ENCODE results near the gene CELF5.
"Not testable (repeated sequence)": the region's sequence is repeated elsewhere in the genome, so short reads cannot be mapped to it uniquely, and the experiment has no call there.

CELF5 gene

DNA sequence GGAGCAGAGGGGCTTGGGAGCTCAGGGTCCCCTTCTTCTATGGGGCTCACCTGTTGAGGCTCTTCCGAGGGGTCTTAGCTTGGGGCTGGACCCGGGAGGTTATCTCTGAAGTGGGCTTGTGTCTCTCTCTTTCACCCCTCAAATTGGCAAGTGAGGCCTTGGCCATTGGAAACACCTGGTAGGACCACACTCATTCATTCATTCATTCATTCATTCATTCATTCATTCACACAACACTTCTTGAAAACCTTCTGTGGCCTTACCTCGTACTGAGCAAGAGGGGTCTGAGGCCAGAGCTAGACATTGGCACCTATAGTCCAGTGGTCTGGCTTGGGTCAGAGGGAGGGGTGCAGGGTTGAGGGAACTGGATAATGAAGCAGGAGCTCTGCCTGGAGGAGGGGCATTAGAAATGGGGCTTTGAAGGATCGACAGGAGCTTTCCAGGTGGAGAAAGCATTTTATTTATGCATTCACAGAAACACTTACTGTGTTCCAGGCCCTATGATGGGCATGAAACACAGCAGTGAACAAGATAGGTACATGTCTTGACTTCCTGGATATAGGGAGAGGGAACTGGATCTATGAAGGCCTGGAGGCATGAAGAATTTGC, 5.5 kb downstream of the CELF5 start:
- DNase-seq = no peak
- intact Hi-C loops (cut with DNase I) = no loop called here

DNA sequence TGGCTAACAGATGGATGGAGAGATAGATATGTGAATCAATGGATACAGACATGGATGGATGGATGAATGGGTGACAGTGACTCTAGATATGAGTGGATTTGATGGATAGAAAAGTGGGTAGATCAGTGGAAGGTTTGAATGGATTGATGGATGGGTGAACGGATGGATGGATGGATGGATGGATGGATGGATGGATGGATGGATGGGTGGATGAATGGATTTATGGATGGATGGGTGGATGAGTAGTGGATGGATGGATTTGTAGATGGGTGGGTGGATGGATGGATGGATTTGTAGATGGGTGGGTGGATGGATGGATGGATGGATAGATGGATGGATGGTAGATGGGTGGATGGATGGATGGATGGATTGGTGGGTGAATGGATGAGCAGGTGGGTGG, 6.8 kb downstream of the CELF5 start:
- intact Hi-C loops (cut with DNase I) = no loop called here
- DNase-seq = no peak

DNA sequence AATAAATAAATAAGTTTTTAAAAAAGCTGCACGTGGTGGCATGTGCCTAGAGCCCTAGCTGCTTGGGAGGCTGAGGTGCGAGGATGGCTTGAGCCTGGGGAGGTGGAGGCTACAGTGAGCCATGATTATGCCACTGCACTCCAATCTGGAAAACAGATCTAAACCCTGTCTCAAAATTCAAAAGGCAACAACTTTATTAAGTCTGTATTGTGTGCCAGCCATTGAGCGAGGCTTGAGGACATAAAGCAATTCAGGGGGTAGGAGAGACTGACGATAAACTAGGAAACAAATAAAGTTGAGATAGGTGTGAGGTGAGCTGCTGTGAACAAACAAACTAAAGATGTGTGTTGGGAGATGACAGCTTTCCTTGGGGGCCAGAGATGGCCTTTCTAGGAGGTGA, 8.7 kb downstream of the CELF5 start:
- DNase-seq = no peak
- intact Hi-C loops (cut with DNase I) = no loop called here

DNA sequence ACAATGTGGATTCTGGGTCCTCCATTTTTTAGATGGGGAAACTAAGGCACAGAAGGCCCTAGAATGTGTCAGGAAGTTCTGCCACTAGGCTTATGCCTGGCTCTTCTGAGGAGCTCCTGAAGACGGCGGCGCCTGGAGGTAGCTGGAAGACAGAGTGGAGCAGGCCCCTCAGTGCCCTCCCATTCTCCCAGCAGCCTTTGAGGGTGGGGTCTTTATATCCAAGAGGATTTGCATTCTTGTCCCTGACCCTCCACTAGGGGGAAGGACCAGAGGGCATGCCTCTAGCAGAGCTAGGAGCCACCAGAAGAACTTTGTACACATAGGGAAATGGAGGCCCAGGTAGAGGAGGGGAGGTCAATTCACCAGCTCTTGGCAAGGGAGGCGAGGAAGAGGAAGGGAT, 9.4 kb downstream of the CELF5 start:
- intact Hi-C loops (cut with DNase I) = no loop called here
- no peak for DNase-seq

DNA sequence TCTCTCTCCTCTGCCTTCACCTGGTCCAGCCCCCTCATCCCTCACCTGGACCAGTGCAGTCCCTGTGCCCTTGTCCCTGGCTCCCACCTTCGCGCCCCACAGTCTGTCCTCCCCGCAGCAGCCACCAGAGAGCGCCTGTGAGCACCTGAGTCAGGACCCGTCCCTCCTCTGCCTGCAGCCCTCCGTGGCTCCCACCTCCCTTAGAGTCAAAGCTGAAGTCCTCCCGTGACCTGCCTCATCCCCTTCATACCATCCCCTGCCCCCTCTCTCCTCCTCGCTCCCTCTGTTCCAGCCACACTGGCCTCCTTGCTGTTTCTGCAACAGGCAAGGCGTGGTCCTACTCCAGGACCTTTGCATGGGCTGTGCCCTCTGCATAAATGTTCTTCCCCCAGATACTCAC, 10.3 kb downstream of the CELF5 start:
- intact Hi-C loops (cut with DNase I) = no loop called here
- no peak for DNase-seq

DNA sequence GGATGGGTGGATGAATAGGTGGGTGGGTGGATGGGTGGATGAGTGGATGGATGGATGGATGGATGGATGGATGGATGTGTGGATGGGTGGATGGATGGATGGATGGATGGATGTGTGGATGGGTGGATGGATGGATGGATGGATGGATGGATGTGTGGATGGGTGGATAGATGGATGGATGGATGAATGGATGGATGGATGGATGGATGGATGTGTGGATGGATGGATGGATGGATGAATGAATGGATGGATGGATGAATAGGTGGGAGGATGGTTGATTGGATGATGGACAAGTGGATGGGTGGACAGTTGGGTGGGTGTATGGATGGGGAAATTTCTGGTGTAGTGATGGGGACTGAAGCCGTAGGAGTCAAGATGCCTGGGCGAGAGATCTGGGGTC, 11.1 kb downstream of the CELF5 start:
- intact Hi-C loops (cut with DNase I); DNase-seq: not testable (repeated sequence)

DNA sequence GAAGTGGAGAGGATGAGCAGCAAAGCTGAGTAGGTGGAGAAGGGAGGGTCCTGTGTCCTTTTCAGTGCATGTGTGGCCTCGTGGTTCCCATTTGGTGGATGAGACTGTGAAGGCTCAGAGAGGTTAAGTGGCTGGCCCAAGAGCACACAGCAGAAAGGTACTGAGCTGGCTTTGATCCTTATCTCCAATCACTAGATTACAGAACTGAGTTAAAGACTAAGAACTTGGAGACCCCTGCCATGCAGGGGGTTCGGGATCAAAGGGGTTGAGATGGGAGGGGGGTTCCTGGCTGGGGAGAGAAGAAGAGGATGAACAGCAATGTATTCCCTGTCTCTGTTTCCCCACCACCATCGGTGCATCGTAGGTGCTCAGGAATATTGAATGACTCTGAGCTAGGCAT, 11.8 kb downstream of the CELF5 start:
- no peak for DNase-seq
- intact Hi-C loops (cut with DNase I) = no loop called here

DNA sequence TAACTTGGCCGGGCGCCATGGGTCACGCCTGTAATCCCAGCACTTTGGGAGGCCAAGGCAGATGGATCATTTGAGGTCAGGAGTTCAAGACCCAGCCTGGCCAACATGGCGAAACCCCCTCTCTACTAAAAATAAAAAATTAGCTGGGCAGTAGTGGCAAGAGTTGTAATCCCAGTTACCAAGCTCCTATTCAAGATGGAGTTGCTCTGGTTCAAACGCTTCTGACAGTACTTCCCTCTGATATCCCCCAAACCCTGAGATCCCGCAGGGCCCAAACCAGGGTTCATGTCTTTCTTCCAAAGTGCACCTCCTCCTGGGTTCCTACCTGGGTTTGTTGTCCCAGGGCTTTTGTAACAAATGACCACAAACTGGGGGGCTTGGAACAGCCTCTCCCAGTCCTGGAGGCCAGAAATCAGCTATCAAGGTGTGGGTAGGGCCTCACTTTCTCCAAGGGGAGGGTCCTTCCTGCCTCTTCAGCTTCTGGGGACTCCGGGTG, 13.7 kb downstream of the CELF5 start:
- no peak for DNase-seq
- intact Hi-C loops (cut with DNase I) = no loop called here

DNA sequence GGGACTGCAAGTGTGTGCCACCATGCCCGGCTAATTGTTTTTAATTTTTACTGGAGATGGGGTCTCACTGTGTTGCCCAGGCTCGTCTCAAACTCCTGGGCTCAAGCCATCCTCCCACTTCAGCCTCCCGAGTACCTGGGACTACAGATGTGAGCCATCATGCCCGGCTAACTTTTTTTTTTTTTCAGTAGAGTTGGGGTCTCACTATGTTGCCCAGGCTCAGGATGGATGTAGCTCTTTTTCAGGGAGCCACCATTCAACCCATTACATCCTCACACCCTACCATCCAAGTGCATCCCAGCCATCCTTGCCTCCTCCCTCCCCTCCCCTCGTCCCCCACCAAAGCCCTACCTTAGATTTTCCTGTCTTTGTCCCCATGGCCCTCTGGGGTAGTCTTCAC, 14.9 kb downstream of the CELF5 start:
- no peak for DNase-seq
- intact Hi-C loops (cut with DNase I) = no loop called here

DNA sequence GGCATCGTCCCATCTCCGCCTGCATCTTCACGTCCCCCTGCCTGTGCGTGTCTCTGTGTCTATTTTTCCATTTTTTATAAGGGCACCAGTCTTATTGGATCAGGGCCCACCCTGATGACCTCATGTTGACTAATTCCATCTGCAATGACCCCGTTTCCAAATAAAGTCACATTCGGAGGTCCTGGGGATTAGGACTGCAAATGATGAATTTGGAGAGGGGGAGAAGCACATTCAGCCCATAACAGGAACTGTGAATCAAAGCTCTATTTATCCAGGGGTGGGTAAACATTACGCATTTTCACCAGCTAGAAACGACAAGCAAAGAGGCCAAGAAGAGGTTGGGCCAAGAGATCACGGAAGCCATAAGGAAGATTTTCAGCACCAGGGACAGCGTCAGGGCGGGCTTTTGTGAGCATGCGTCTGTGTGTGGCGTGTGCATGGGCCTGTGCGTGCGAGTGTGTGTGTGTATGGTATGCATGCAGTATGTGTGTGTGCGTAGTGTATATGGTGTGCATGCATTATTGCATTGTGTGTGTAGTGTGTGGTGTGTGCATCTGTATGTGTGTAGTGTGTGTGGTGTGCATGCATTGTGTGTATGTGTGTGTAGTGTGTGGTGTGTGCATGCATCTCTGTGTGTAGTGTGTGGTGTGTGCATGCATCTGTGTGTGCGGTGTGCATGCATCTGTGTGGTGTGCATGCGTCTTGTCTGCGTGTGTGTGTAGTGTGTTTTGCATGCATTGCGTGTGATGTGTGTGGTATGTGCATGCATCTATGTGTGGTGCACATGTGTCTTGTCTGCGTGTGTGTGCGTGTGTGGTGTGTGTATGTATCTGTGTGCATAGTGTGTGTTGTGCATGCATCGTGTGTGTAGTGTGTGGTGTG, 19.6 kb downstream of the CELF5 start:
- no peak for DNase-seq
- intact Hi-C loops (cut with DNase I) = no loop called here

DNA sequence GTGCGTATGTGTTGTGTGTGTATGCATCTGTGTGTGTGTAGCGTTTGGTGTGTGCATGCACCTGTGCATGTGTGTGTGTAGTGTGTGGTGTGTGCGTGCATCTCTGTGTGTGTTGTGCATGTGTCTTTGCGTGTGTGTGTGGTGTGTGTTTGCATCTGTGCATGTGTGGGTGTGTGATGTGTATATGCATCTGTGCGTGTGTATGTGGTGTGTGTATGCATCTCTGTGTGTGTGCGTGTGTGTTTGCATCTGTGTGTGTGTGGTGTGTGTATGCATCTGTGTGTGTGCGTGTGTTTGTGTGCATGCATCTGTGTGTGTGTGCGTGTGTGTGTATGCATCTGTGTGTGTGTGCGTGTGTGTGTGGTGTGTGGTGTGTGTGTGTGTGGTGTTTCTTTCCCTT, 20.6 kb downstream of the CELF5 start:
- intact Hi-C loops (cut with DNase I) = no loop called here
- DNase-seq = no peak

DNA sequence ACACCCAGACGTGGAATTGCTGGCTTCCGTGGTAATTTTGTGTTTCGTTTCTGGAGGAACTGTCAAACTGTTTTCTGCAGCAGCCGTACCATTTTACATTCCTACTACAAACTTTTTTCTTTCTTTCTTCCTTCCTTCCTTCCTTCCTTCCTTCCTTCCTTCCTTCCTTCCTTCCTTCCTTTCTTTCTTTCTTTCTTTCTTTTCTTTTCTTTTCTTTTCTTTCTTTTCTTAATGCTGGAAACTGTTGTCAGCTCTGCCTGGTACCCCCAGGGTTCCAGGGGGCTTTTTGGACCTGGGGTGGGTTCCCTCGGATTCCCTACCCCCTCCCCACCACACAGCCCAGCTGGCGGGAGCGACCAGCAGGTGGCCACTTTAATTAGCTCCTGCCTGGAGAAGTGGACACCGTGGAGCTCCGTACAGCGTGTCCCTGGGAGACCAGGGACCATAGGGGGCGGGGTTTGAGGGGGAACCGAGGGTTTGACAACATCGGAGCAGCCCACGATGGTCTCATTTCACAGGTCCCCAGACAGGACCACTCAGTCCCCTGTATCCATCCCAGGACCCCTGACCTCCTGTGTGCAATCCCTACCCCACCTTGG, 24.4 kb downstream of the CELF5 start:
- no peak for DNase-seq
- intact Hi-C loops (cut with DNase I) = no loop called here

DNA sequence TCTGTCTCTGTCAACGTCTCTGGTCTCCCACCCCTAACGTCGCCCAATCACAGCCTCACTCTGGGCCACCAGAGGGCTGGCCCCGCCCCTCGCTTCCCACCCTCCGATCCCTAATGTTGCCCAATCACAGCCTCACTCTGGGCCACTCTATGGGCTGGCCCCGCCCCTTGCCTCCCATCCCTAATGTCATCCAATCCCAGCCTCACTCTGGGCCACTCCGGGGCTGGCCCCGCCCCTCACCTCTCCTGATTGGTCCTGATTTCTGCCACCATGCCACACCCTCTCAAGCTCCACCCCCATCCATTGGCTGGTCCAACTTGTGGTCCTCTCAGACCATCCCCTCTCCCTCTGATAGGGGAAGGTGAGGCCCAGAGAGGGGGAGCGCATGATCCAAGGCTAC, 24.9 kb downstream of the CELF5 start:
- intact Hi-C loops (cut with DNase I) = no loop called here
- no peak for DNase-seq

DNA sequence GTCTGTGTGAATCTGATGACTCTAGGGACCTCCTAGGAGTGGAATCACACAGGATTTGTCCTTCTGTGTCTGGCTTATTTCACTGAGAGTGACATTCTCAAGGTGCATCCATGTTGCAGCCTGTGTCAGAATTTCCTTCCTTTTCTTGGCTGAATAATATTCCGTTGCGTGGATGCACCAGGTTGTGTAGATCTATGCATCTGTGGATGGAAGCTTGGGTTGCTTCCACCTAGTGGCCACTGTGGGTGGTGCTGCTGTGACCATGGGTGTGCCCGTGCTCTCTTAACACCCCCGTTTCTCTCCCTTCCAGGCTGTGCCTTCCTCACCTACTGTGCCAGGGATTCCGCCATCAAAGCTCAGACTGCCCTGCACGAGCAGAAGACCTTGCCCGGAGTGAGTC, 26.2 kb downstream of the CELF5 start:
- intact Hi-C loops (cut with DNase I) = no loop called here
- DNase-seq = no peak

DNA sequence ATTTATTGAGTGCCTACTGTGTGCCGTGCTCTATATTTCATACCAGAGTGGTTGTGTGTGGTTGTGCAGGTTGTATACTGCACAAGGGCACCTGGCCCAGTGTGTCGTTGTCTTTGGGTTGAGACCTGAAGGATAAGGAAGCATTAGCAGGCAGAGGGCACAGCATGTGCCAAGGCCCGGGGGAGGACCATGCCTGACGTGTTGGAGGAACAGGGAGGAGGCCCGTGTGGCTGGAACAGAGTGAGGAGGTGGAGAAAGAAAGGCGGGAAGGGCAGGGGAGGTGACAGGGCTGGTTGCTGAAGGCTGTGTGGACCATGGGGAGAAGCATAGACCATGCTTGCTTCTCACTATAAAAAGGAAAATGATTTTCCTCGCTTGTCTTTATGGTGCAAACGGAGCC, 26.8 kb downstream of the CELF5 start:
- intact Hi-C loops (cut with DNase I) = no loop called here
- DNase-seq = peak in 15 of 42 donors; percentile 25 to 69 (median 44)

DNA sequence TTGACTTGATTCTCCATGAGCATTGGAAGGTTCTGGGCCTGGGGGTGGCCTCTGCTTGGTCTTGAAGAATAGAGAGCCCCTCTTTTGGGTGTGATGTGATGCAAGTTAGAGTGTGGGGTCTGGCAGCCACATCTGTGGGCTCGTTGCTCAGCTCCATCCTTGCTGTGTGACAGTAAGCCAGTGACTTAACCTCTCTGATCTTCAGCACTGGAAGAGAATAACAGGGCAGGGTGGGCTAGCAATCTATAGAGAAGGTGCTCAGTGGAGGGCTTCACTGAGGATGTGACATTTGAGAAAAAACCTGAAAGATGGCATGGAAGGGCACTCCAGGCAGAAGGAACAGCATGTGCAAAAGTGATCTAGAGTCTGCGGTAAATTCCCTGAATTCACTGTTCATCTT, 28.2 kb downstream of the CELF5 start:
- intact Hi-C loops (cut with DNase I) = no loop called here
- DNase-seq = no peak

DNA sequence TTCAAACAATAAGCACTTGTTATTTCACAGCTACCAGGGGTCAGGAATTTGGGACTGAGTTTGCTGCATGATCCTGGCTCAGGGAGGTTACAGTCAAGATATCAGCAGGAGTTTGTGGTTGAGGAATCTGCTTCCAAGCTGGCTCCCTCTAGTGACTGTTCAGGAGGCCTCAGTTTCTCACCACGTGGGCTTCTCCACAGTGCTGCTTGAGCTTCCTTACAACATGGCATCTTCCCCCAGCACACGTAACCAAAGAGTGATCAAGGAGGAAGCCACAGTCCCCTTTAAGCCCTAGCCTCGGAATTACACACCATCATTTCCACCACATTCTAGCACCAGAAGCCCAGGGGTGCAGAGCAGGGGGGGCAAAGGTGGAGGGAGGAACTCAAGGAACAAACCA, 28.8 kb downstream of the CELF5 start:
- DNase-seq = no peak
- intact Hi-C loops (cut with DNase I) = no loop called here

DNA sequence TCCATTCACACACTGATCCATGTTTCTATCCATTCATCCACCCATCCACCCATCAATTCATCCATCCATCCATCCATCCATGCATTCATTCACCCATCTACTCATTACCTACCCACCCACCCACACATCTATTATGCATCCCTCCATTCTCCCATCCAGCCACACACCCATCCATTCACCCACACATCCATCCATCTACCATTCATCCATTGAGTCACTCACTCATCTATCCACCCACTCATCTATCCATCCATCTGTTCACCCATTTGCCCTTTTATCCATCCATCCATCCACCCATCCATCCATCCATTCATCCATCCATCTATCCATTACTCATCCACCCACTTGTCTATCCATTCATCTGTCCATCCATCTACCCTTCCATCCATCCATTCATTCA, 30.1 kb downstream of the CELF5 start:
- intact Hi-C loops (cut with DNase I) = no loop called here
- no peak for DNase-seq

DNA sequence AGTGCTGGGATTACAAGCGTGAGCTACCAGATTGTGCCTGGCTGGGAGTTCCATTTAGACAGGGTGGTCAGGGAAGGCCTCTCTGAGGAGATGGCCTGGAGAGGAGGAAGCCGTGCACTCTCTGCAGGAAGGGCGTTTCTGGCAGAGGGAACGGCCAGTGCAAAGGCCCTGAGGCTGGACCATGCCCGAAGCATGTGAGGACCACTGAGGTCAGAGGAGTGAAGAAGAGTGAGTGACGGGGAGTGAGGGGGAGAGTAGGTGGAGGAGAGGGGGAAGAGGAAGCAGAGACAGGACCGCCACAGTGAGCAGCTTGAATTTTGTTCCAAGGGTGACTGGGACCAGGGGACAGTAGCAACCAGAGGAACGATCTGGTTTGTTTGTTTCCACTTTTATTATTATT, 32.6 kb downstream of the CELF5 start:
- intact Hi-C loops (cut with DNase I) = no loop called here
- no peak for DNase-seq

DNA sequence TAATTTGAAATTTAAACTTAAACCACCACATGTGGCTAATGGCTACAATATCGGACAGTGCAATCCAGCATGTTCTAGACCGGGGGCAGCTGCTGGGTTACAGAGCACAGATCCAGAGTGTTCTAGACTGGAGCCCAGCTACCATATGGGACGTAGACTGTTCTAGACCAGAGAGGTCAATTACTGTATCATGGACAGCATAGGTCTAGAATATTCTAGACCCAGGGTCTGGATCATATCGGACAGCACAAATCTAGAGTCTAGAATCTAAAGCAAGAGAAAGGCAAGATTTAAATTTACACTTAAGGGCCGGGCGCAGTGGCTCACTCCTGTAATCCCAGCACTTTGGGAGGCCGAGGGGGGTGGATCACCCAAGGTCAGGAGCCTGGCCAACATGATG, 37.9 kb downstream of the CELF5 start:
- no peak for DNase-seq
- intact Hi-C loops (cut with DNase I) = no loop called here

DNA sequence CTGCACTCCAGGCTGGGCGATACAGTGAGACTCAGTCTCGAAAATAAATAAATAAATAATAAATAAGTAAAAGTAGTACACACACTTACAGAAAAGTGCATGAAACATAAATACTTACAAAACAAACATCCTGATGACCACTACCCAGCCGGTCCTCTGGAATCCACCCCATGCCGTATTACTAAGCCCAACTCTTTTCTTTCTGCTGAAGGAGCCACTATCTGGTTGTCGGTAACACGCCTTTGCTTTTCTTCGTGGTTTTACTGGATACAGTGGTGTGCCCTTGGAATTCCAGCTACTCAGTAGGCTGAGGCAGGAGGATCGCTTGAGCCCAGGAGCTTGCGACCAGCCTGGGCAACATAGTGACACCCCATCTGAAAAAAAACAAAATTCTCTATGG, 39.4 kb downstream of the CELF5 start:
- DNase-seq = no peak
- intact Hi-C loops (cut with DNase I) = no loop called here

Data from head of caudate nucleus (tissue), 42 donors.